ENCODE results near the gene PPP4R3B. TPM values are rescaled to one million over a fixed set of nuclear protein-coding genes. Genes with fewer than 3 reads are reported as not detected.

PPP4R3B gene
- total RNA-seq, 1 donor from 2014 or later, result 29.6 TPM

GRCh38 chr2:55530539-55531081, 86.8 kb downstream of the PPP4R3B start:
- no peak for DNase-seq (ENCODE audit: low spot score)
- intact Hi-C loops (cut with DNase I), result no loop called here

GRCh38 chr2:55526174-55526573, 91.2 kb downstream of the PPP4R3B start:
- DNase-seq (ENCODE audit: low spot score), result no peak
- intact Hi-C loops (cut with DNase I), result no loop called here

DNA sequence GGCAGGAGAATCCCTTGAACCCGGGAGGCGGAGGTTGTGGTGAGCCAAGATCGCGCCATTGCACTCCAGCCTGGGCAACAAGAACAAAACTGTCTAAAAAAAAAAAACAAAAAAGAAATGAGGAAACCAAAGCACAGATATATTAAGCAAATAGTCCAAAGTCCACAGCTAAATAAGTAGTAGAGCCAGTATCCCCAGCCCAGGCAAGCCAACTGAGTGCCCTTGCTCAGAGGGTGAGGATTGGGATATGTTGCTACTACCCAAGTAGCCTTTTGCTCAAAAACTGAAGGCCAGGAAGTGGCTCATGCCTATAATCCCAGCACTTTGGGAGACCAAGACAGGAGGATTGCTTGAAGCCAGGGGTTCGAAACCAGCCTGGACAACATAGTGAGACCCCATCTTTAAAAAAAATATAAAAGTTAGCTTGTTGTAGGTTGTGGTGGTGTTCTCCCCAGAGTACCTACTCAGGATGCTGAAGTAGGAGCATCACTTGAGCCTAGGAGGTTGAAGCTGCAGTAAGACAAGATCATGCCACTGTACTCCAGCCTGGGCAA, 92.5 kb downstream of the PPP4R3B start:
- DNase-seq (ENCODE audit: low spot score), result no peak
- intact Hi-C loops (cut with DNase I), result no loop called here

- intact Hi-C loops (cut with DNase I), result loop anchor here (2.0 to 5.0 kb wide), 2 partner anchors 97 to 101 kb away; partner anchors contain the start of genes CCDC88A and PPP4R3B
- DNase-seq (ENCODE audit: low spot score), result no peak
Measured at GRCh38 chr2:55519938-55520885, 97.2 kb downstream of the PPP4R3B start.

DNA sequence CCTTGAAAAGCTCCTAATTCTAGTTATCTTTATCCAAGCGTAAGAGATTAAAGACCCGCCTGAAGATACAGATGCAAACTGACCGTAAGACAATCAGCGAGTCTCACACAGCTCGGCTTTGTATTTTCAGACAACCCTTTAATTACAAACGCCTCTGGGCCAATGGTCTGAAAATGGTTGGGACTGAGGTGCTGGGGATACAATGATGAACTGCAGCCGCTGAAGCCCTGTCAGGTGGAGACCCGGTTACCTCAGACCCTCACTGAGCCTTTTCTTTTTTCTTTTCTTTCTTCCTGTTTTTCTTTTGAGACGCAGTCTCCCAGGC, 98.6 kb downstream of the PPP4R3B start:
- no peak for DNase-seq (ENCODE audit: low spot score)
- intact Hi-C loops (cut with DNase I), result loop anchor here (2.0 to 5.0 kb wide), 2 partner anchors 98 to 100 kb away; partner anchors contain the start of genes CCDC88A and PPP4R3B

GRCh38 chr2:55511508-55512124, 105.8 kb downstream of the PPP4R3B start:
- DNase-seq (ENCODE audit: low spot score), result no peak
- intact Hi-C loops (cut with DNase I), result no loop called here

- no peak for DNase-seq (ENCODE audit: low spot score)
- intact Hi-C loops (cut with DNase I), result no loop called here
Measured at GRCh38 chr2:55502590-55503141, 114.8 kb downstream of the PPP4R3B start.

GRCh38 chr2:55500025-55500424, 117.4 kb downstream of the PPP4R3B start:
- DNase-seq (ENCODE audit: low spot score), result no peak
- intact Hi-C loops (cut with DNase I), result no loop called here

- intact Hi-C loops (cut with DNase I), result no loop called here
- no peak for DNase-seq (ENCODE audit: low spot score)
Measured at GRCh38 chr2:55498582-55498981, 118.8 kb downstream of the PPP4R3B start.

Other genes starting within 250 kb of the PPP4R3B start
- 29.1 TPM for gene CCDC88A, start 197.8 kb downstream of the PPP4R3B start, total RNA-seq
- 23.0 TPM for gene CFAP36, start 97.9 kb downstream of the PPP4R3B start, total RNA-seq
- 21.9 TPM for gene PNPT1, start 76.2 kb upstream of the PPP4R3B start, total RNA-seq